GM21528 (cell line): Measurements from ENCODE around the gene GTF2H2C.
"Not testable (repeated sequence)": the region's sequence is repeated elsewhere in the genome, so short reads cannot be mapped to it uniquely, and the experiment has no call there.

Experiments
- ATAC-seq: cut with Tn5 transposase; IDR thresholded peaks from one replicate; pipeline ENCODE4 v1.9.1; 2021; ENCODE audit warnings: mild to moderate bottlenecking, moderate library complexity; ENCODE audit not compliant: unreplicated experiment, low FRiP score

The GTF2H2C gene

GRCh38 chr5:69559908-69560330 lies at the start of gene GTF2H2C:
Gene GTF2H2C (plus strand): TSS chr5:69560191. CDS start chr5:69565133, 4,942 bp downstream.
- peak; percentile 94 for ATAC-seq

GRCh38 chr5:69510694-69511093 lies 49.3 kb upstream of the GTF2H2C start:
- no peak for ATAC-seq

GRCh38 chr5:69512740-69513260 lies 47.2 kb upstream of the GTF2H2C start:
- no peak for ATAC-seq

GRCh38 chr5:69515570-69515969 lies 44.4 kb upstream of the GTF2H2C start:
- ATAC-seq = not testable (repeated sequence)

GRCh38 chr5:69516769-69517168 lies 43.2 kb upstream of the GTF2H2C start:
- ATAC-seq = no peak

- no peak for ATAC-seq
These were observed 42.2 kb upstream of the GTF2H2C start for GRCh38 chr5:69517763-69518212.

GRCh38 chr5:69519285-69519684 lies 40.7 kb upstream of the GTF2H2C start:
- ATAC-seq = no peak

GRCh38 chr5:69522035-69522434 lies 38.0 kb upstream of the GTF2H2C start:
- ATAC-seq = no peak

GRCh38 chr5:69525490-69525889 lies 34.5 kb upstream of the GTF2H2C start:
- ATAC-seq = no peak

GRCh38 chr5:69526660-69527059 lies 33.3 kb upstream of the GTF2H2C start:
- no peak for ATAC-seq

GRCh38 chr5:69527128-69527770 lies 32.7 kb upstream of the GTF2H2C start:
- no peak for ATAC-seq

- ATAC-seq = no peak
These were observed 32.0 kb upstream of the GTF2H2C start for GRCh38 chr5:69528035-69528434.

GRCh38 chr5:69528609-69529008 lies 31.4 kb upstream of the GTF2H2C start:
- no peak for ATAC-seq

- no peak for ATAC-seq
These were observed 29.2 kb upstream of the GTF2H2C start for GRCh38 chr5:69530561-69531405.

- ATAC-seq = no peak
These were observed 28.6 kb upstream of the GTF2H2C start for GRCh38 chr5:69531406-69531801.

- ATAC-seq = not testable (repeated sequence)
These were observed 22.1 kb upstream of the GTF2H2C start for GRCh38 chr5:69537911-69538310.

- ATAC-seq = not testable (repeated sequence)
These were observed 21.3 kb upstream of the GTF2H2C start for GRCh38 chr5:69538735-69539134.

GRCh38 chr5:69541347-69541746 lies 18.6 kb upstream of the GTF2H2C start:
- ATAC-seq = not testable (repeated sequence)

- not testable (repeated sequence) for ATAC-seq
These were observed 17.0 kb upstream of the GTF2H2C start for GRCh38 chr5:69542838-69543618.

- not testable (repeated sequence) for ATAC-seq
These were observed 15.4 kb upstream of the GTF2H2C start for GRCh38 chr5:69544602-69545001.
